Right atrium auricular region (tissue), 2 donors: ENCODE data around the gene NCL. TPM values are rescaled to one million over a fixed set of nuclear protein-coding genes. Genes with fewer than 3 reads are reported as not detected.
"Not testable (repeated sequence)": the region's sequence is repeated elsewhere in the genome, so short reads cannot be mapped to it uniquely, and the experiment has no call there.

Experiments used
- DNase-seq: peaks from one replicate; pipeline ENCODE4 v3.0.0-alpha.2; 2019; ENCODE audit warnings: low spot score
- H3K27ac ChIP-seq, 2 donors: fragments of 200-600 bp; sonication (generic); 1 replicate in 1 of 2; 2 replicates in 1 of 2; pipeline ENCODE4 v1.5.1; 2016 to 2019
- H3K27me3 ChIP-seq, 2 donors: fragments of 200-600 bp; sonication (generic); one replicate each; pipeline versions ENCODE4 v1.5.1 to v1.6.0; 2017 to 2019
- H3K36me3 ChIP-seq: fragments of 200-600 bp; sonication (generic); one replicate; pipeline ENCODE4 v1.5.1; 2016
- H3K4me1 ChIP-seq, 2 donors: fragments of 200-600 bp; sonication (generic); one replicate each; pipeline versions ENCODE4 v1.5.1 to v1.6.0; 2017 to 2019
- H3K4me3 ChIP-seq, 2 donors: fragments of 200-600 bp; sonication (generic); 1 replicate in 1 of 2; 2 replicates in 1 of 2; pipeline ENCODE4 v1.5.1; 2017 to 2019; ENCODE audit warnings: mild to moderate bottlenecking in 1 of 2, moderate library complexity in 1 of 2
- H3K9me3 ChIP-seq, 2 donors: fragments of 200-600 bp; sonication (generic); one replicate each; pipeline ENCODE4 v1.5.1; 2019
- total RNA-seq, 2 donors: library from RNA; depleted of rRNA; stranded (reverse); fragments of >200 nt; gene quantifications; one replicate each; pipeline ENCODE4 v1.1.0, GENCODE V29; 2016
- TF ChIP-seq, protein P1 (sequence below), 2 donors: fragments of 200-600 bp; sonication (generic); IDR thresholded peaks; one replicate each; pipeline ENCODE4 v1.5.1; 2019; ENCODE audit warnings: antibody characterized with exemption in 2 of 2

Gene NCL
- total RNA-seq, 2 donors from 2014 or later: 73.5 to 85.8 TPM

DNA sequence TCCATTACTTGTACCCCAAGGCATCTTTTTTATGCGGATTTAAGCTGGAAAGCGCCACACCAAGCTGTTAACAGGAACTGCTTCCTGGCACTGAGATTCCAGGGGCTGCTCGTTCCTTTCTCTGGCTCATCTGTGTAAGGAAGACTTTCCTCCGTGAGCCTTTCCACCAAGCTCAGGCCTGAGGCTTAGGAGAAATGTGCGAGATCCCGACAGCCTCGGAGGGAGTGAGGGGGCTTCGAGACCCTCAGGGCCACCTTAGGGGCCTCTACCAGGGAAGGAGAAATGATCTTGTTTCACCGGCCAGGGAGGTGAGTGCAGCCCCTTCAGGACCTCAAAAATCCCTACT is 51.7 kb downstream of the NCL start:
- no peaks in the 10 kb centered on the region for H3K36me3 ChIP-seq
- no peaks in the 10 kb centered on the region for H3K27me3 ChIP-seq
- peaks cover 0 to 5% of the 10 kb centered on the region in 2 donors for H3K9me3 ChIP-seq
- H3K4me1 ChIP-seq: peaks cover 0 to 11% of the 10 kb centered on the region in 2 donors
- peak overlapping the region in 1 of 2 donors; percentile 57 for H3K4me3 ChIP-seq
- TF ChIP-seq, protein P1, sequence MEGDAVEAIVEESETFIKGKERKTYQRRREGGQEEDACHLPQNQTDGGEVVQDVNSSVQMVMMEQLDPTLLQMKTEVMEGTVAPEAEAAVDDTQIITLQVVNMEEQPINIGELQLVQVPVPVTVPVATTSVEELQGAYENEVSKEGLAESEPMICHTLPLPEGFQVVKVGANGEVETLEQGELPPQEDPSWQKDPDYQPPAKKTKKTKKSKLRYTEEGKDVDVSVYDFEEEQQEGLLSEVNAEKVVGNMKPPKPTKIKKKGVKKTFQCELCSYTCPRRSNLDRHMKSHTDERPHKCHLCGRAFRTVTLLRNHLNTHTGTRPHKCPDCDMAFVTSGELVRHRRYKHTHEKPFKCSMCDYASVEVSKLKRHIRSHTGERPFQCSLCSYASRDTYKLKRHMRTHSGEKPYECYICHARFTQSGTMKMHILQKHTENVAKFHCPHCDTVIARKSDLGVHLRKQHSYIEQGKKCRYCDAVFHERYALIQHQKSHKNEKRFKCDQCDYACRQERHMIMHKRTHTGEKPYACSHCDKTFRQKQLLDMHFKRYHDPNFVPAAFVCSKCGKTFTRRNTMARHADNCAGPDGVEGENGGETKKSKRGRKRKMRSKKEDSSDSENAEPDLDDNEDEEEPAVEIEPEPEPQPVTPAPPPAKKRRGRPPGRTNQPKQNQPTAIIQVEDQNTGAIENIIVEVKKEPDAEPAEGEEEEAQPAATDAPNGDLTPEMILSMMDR (IDR thresholded peaks at IDR 0.05): no peak
- no peak overlapping the region for H3K27ac ChIP-seq
- DNase-seq: no peak

DNA sequence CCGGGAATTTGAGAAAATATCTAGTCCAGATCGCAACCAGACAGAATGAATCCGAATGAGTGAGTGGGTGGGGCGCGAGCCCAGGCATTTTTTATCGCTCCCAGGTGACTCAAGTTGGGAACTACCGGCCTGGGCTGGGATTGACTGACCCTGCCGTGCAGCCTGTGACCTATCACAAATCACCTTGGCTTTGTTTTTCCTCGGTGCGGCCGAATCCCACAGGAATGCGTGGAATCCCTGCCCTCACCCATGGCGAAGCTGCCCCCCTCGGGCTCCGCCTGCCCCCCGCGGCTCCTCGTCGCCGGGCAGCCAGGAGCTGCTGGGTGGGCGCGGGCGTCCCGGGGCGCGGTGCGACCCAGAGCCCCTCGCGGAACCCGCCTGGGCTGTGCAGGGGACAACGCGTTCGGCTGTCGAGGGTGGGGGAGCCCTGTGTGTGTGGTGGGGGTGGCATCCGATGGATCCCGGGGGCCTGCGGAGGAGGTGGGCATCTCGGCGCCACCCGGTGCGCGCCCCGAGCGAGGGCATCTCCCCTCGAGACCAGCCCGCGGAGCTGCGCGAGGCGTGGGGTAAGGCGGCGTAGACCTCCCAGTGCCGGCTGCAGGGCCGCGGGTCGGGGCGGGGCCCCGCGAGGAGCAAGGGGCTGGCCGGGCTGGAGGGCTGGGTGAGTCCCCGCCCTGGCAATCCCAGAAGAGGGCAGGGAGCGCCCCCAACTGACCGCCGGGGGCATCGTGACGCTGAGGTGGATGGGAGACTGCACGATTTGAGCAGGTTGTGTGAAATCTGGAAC is 52.3 kb downstream of the NCL start:
- Histone ChIP-seq H3K27me3 (no peaks in the 10 kb centered on the region), H3K27ac (no peak overlapping the region), H3K4me3 (peak overlapping the region; percentile 48 to 57), H3K36me3 (no peaks in the 10 kb centered on the region), H3K9me3 (peaks cover 0 to 5% of the 10 kb centered on the region in 2 donors), H3K4me1 (peaks cover 0 to 11% of the 10 kb centered on the region in 2 donors)
- TF ChIP-seq, protein P1 (IDR thresholded peaks at IDR 0.05): peak; percentile 88 to 92
- peak; percentile 88 for DNase-seq

DNA sequence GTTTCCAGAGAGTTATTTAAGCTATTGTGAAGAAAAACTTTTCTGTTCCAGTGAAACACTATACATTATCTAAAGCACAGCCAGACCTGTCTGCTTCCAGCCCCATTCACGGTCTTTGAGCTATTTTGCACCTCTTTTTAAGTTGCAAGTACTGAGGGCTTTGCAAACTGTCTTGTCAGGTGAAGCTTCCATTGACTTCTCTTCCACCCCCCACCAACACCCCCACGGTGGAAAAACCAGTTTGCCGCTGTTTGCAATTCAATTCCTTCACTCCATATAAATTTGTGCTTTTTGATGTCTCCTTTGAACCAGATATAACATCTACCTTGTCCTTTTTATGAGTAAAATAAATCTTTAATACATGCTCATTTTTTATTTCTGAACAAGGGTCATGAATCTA is 53.0 kb downstream of the NCL start:
- H3K4me3 ChIP-seq: no peak overlapping the region
- peaks cover 0 to 11% of the 10 kb centered on the region in 2 donors for H3K4me1 ChIP-seq
- H3K27me3 ChIP-seq: no peaks in the 10 kb centered on the region

DNA sequence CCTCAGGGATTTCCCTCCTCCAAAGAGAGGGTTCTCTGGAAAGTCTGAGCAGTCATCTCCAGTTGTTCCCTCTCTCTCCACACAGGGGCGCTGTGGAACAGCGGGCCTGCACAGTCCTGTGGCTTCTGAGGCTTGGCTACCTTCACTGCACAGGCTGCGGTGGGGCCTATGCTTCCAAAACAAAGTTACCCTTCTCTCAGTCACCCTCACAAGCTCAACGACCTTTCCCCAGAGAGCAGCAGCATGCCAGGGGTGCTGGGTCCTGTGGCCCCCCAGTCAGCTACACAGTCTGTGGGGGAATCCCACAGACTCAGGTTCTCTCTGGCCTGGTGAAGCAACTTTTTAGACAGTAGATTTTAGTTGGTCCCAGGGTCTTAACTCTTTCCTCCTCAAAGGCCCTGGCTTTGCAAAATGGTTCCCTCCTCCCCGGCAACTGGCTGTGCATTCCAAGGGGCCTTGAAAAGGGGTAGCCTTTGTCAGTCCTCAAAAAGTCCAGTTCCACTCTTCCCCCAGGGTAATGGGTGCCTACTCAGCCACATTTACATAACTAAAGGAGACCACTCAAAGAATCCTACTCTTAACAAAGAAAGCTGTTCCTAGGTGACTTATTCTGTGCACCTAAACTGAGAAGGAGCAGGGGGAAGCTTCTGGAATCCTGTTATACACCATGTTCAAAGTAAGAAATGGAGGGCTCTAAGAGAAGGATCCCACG is 53.8 kb downstream of the NCL start:
- Histone ChIP-seq H3K4me1 (peaks cover 0 to 18% of the 10 kb centered on the region in 2 donors), H3K36me3 (no peaks in the 10 kb centered on the region), H3K27me3 (no peaks in the 10 kb centered on the region), H3K27ac (no peak overlapping the region), H3K9me3 (peaks cover 0 to 5% of the 10 kb centered on the region in 2 donors), H3K4me3 (no peak overlapping the region)
- TF ChIP-seq, protein P1 (IDR thresholded peaks at IDR 0.05): no peak
- no peak for DNase-seq

More for the DNA sequence above, 53.0 kb downstream of the NCL start:
- no peak for DNase-seq
- Histone ChIP-seq H3K9me3 (peaks cover 0 to 5% of the 10 kb centered on the region in 2 donors), H3K36me3 (no peaks in the 10 kb centered on the region), H3K27ac (no peak overlapping the region)
- TF ChIP-seq, protein P1 (IDR thresholded peaks at IDR 0.05): no peak

DNA sequence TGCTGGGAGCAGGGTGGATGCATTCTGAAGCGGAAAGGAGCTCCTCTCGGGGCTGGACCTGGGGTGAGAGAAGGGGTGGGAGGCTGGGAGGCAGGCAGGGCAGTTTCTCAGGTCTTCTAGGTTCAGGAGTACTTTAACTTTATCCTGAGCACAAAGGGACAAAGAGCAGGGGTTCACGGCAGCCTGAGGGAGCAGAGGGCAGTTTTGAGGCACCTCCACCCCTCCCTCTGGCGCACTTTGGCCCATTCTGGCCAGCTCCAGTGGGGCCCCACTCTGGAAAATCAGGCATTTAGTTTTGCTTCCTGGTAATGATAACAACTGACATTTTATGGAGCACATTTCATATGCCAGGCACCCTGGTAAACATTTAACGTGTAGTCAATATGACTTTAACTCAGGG is 54.5 kb downstream of the NCL start:
- TF ChIP-seq, protein P1 (IDR thresholded peaks at IDR 0.05): no peak
- Histone ChIP-seq H3K27ac (no peak overlapping the region), H3K9me3 (peaks cover 0 to 5% of the 10 kb centered on the region in 2 donors), H3K36me3 (no peaks in the 10 kb centered on the region), H3K4me1 (peaks cover 0 to 18% of the 10 kb centered on the region in 2 donors), H3K4me3 (no peak overlapping the region), H3K27me3 (no peaks in the 10 kb centered on the region)
- DNase-seq: no peak

DNA sequence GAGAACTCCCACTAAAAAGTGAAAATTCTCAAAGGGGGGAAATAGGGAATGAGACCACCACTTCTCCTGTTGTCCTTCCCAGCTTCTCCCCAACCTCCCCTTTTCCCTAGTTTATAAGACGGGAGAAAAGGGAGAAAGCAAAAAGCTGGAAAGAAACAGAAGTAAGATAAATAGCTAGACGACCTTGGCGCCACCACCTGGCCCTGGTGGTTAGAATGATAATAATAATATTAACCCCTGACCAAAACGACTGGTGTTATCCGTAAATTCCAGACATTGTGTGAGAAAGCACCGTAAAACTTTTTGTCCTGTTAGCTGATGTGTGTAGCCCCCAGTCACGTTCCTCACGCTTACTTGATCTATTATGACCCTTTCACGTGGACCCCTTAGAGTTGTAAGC is 56.0 kb downstream of the NCL start:
- H3K36me3 ChIP-seq, DNase-seq, H3K27me3 ChIP-seq, H3K9me3 ChIP-seq, H3K4me3 ChIP-seq, H3K27ac ChIP-seq: not testable (repeated sequence)
- peaks cover 0 to 27% of the 10 kb centered on the region in 2 donors for H3K4me1 ChIP-seq

DNA sequence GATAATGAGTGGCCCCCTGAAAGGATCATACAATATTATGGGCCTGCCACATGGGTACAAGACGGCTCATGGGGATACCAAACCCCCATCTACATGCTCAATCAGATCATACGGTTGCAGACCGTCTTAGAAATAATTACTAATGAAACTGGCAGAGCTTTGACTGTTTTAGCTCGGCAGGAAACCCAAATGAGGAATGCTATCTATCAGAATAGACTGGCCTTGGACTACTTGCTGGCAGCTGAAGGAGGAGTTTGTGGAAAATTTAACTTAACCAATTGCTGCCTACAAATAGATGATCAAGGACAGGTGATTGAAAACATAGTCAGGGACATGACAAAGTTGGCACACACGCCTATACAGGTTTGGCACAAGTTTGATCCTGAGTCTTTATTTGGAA is 56.6 kb downstream of the NCL start:
- not testable (repeated sequence) for DNase-seq, H3K36me3 ChIP-seq, H3K27ac ChIP-seq, H3K27me3 ChIP-seq, H3K9me3 ChIP-seq, H3K4me3 ChIP-seq
- H3K4me1 ChIP-seq: peaks cover 0 to 31% of the 10 kb centered on the region in 2 donors
